ENCODE measurements around the gene SAMD1.

DNA sequence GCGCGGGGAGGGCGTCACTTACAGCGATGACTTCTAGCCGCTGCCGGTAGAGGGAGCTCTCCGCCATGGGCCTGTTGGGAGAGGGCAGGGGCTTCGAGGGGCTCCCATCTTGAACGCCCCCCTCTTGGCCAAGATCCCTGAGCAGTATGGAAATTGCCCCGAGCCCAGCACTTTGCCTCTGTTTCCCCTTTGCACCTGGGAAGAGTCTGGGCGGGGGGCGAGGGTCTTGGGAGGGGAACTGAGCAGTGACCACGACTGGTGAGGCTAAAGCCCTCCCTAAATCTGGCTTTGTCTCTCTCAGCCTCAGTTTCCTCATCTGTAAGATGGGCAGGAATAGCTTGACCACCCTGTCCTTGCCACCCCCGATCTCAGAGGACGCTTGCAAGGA, 31.5 kb downstream of the SAMD1 start:
- no peak for TF ChIP-seq POLR2A (IDR thresholded peaks at IDR 0.05; ENCODE audit: low read depth, low read length)
- TF ChIP-seq POLR2AphosphoS5 (IDR thresholded peaks at IDR 0.05; ENCODE audit: low read depth, low read length) = no peak

Measured in GM12891 (cell line).